Measurements from ENCODE around the gene OGT.

Gene OGT

DNA sequence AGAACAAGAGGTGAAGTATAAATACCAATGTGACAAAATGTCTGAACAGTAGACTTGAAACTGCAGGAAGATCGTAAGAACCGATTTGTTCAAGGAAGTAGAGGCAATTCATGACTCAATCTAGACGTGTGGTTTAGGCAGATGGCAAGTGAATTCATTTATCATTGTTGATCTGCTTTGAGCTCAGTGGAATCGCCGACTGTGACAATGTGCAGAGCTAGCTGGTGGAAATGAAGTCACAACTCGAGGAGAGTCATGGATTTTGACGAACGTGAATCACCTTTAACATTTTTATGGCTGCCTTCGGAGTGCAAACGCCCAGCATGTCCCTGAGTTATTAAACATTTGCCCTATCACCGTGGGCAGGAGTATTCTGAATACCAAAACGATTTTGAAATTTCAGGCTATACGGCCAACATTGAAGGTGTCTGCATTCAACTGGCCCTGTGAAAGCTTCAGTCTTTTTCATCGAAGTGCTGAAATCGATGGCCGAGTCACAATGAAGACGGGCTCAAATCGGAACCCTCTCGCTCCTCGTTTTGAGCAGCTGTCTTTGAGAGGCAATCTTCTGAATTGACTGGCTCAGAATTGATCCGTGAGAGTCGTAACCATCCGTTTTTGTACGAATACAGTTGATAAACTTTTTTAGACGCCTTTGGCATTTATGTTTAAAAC, 689 bp upstream of the OGT start:
- H3K36me3 Mint-ChIP-seq: peaks cover 24% of the 10 kb centered on the region
- ATAC-seq: peak; percentile 57

DNA sequence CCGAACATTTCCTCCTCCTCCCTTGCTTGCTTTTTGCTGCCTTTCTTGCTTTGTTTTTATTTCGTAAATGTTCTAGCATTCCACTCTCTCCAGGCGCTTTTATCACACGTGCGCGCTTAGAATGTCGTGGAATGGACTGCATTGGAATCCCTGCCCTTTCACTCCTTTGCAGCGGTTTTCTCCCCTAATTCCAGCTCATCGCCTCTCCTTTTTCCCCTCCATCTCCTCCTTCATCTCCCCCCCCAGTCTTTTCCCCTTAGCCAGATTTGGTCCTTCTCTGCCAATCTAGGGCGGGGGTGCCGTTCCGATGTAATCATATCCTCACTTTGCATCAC, 579 bp downstream of the OGT start:
- peak overlapping the region; percentile 97 for H3K27ac Mint-ChIP-seq
- H3K27me3 Mint-ChIP-seq: no peaks in the 10 kb centered on the region
- no peak for ATAC-seq
- peaks cover 20% of the 10 kb centered on the region for H3K4me1 Mint-ChIP-seq
- no peaks in the 10 kb centered on the region for H3K9me3 Mint-ChIP-seq
- H3K4me3 Mint-ChIP-seq: peak overlapping the region; percentile 98
- H3K36me3 Mint-ChIP-seq: peaks cover 24% of the 10 kb centered on the region

More for the DNA sequence above, 689 bp upstream of the OGT start:
- Mint-ChIP-seq H3K9me3 (no peaks in the 10 kb centered on the region), H3K4me1 (peaks cover 15% of the 10 kb centered on the region), H3K27ac (peak overlapping the region; percentile 97), H3K27me3 (no peaks in the 10 kb centered on the region), H3K4me3 (peak overlapping the region; percentile 98)

DNA sequence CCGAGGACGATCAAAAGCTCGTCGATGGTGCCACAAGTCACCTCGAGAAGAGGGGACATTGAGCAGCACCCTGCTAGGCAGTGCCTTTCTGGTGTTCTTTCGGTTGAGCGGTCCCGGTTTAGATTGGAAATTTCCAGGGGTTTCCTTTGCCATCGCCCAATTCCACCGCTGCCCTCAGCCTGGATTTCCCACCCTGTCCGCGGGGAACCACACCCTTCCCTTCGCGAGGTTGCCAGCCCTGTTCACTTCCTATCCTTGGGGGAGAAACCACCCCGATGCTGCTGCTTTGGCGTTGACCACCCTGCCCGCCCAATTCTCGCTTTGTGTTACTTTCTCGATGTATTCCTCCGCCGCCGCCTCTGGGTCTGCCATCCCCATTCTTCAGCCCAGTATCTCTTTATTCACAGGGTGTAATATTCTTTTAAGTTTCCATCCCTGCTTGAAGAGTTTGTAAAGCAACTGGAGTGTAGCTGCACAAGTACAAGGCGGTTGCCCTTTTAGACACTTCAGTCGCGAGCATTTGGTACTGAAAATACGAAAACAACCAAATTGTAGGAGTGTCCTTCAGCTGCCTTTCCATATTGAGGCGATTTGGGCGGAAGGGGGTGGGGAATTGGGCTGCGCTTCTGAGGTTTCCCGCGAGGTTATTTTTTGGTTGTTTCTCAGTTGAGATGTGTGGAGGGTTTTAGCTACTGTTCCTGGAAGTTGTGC, 1.1 kb downstream of the OGT start:
- H3K27me3 Mint-ChIP-seq: no peaks in the 10 kb centered on the region
- no peak for ATAC-seq
- peak overlapping the region; percentile 98 for H3K4me3 Mint-ChIP-seq
- H3K9me3 Mint-ChIP-seq: no peaks in the 10 kb centered on the region
- H3K27ac Mint-ChIP-seq: peak overlapping the region; percentile 97
- H3K36me3 Mint-ChIP-seq: peaks cover 24% of the 10 kb centered on the region
- peaks cover 20% of the 10 kb centered on the region for H3K4me1 Mint-ChIP-seq

DNA sequence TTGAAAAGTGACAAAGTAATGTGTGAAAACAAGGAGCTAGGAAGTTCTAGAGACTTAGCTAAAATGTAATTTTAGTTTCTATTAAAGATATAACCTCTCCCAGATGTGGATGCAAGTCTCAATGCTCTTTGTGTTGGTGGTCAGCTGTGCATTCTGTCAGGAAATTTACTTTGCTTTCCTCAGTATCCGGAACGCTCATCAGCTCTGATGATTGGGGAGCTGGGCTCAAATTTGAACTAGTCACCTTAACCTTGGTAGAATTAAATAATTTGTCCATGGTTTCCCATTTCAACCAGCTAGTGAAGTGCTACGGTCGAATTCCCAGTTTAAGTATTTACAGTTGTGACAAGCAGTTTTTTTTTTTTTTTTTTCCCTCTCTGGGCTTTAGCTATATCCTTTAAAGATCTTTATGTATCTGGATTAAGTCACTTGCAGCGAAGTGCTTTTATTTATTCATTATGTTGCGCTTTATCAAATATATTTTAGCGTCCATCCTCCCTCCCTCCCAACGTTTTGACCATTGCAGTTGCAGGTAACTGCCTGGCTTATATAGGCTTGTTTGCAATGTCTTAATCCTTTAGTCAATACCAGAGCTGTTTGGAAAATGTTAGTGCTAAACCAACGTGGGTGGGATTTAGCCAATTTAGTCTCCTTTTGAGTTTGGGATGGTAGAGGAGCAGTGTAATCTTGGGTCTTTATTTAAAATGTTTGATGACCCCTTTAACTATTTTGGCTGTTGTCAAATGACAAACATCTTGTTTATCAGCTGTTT, 2.1 kb downstream of the OGT start:
- Mint-ChIP-seq H3K4me1 (peaks cover 26% of the 10 kb centered on the region), H3K4me3 (peak overlapping the region; percentile 98), H3K36me3 (peaks cover 24% of the 10 kb centered on the region), H3K9me3 (no peaks in the 10 kb centered on the region), H3K27me3 (no peaks in the 10 kb centered on the region), H3K27ac (peak overlapping the region; percentile 97)
- no peak for ATAC-seq

DNA sequence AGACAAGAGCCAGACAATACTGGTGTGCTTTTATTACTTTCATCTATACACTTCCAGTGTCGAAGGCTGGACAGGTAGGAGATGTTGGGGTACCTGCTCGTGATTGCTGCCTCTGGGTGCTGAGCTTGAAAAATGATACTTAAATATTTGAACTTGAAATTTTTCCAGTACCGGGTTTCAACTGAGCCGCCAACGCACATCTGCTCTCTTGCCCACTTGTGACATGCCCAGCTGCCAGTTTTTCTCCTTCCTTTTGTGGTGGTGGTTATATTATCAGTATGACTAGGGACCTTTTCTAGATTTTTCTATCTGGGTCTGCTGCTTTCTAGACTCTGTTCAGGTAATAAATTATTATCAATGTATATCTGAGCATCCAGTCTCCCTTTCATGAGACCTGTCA, 3.4 kb downstream of the OGT start:
- no peaks in the 10 kb centered on the region for H3K9me3 Mint-ChIP-seq
- peak overlapping the region; percentile 78 for H3K27ac Mint-ChIP-seq
- no peaks in the 10 kb centered on the region for H3K27me3 Mint-ChIP-seq
- peak; percentile 16 for ATAC-seq
- peaks cover 24% of the 10 kb centered on the region for H3K36me3 Mint-ChIP-seq
- H3K4me3 Mint-ChIP-seq: peak overlapping the region; percentile 66
- peaks cover 29% of the 10 kb centered on the region for H3K4me1 Mint-ChIP-seq

DNA sequence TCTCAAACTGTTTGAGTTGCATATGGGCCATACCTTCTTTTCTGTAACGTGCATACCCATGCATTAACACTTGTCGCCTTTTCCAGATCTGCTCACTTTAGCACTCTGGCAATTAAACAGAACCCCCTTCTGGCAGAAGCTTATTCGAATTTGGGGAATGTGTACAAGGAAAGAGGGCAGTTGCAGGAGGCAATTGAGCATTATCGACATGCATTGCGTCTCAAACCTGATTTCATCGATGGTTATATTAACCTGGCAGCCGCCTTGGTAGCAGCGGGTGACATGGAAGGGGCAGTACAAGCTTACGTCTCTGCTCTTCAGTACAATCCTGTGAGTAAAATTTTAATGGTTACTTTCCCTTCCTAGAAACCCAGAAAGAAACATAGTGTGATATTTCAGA, 4.8 kb downstream of the OGT start:
- H3K27me3 Mint-ChIP-seq: no peaks in the 10 kb centered on the region
- H3K4me3 Mint-ChIP-seq: no peak overlapping the region
- ATAC-seq: no peak
- H3K36me3 Mint-ChIP-seq: peaks cover 29% of the 10 kb centered on the region
- H3K27ac Mint-ChIP-seq: no peak overlapping the region
- no peaks in the 10 kb centered on the region for H3K9me3 Mint-ChIP-seq
- H3K4me1 Mint-ChIP-seq: peaks cover 37% of the 10 kb centered on the region

DNA sequence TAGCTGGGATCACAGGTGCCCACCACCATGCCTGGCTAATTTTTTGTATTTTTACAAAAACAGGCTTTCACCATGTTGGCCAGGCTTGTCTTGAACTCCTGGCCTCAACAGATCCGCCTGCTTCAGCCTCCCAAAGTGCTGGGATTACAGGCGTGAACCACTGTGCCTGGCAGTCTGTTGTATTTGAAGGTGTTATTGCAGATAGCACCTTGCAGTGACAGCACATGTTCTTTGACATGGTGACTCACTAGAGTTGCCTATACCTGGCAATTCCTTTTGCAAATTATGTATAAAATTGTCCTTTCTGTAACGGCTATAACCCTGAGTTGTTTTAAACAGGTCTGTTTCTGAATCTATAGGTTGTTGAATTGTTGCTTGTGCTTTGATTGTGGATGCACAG, 7.9 kb downstream of the OGT start:
- peak; percentile 57 for ATAC-seq
- Mint-ChIP-seq H3K36me3 (peaks cover 22% of the 10 kb centered on the region), H3K4me1 (peaks cover 44% of the 10 kb centered on the region), H3K9me3 (no peaks in the 10 kb centered on the region), H3K27me3 (no peaks in the 10 kb centered on the region), H3K27ac (peak overlapping the region; percentile 43), H3K4me3 (peak overlapping the region; percentile 54)

DNA sequence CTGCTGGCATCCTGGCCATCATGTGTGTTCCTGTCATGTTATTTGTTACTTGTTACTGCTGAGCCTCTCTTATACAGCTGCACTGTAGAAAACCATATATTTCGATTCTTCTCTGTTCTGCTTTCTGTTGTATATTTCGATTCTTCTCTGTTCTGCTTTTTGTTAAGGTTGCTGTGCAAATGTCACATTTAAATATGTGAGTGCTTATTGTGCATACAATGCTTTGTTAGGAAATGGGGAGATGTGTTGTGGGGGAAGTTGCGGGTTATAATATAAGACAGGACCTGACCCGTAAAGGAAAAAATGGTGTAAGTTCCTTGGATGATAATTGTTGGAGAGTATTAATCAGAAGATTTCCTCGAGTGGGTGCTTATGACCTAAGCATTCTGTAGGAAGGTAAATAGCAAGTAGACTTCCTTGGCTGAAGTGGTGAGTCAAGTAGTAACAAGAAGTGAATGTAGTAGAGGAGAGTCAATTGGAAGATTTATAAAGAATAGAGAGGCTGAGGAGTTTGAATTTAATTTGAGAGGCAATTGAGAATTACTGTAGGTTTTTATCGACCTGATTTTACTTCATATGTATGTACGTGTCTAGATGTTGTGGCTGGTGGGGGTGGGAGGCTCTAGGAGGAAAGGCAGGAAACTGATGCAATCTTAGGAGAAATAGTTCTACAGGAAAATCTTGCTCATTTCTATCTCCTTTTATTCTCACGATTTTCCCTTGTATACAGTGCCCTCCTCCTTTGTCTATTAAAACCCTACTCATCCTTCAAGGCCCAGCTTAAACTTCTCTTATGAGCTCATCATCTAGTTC, 8.5 kb downstream of the OGT start:
- peaks cover 26% of the 10 kb centered on the region for H3K36me3 Mint-ChIP-seq
- no peaks in the 10 kb centered on the region for H3K9me3 Mint-ChIP-seq
- H3K4me1 Mint-ChIP-seq: peaks cover 41% of the 10 kb centered on the region
- peak overlapping the region; percentile 43 for H3K27ac Mint-ChIP-seq
- no peaks in the 10 kb centered on the region for H3K27me3 Mint-ChIP-seq
- ATAC-seq: peak; percentile 94
- H3K4me3 Mint-ChIP-seq: peak overlapping the region; percentile 54

DNA sequence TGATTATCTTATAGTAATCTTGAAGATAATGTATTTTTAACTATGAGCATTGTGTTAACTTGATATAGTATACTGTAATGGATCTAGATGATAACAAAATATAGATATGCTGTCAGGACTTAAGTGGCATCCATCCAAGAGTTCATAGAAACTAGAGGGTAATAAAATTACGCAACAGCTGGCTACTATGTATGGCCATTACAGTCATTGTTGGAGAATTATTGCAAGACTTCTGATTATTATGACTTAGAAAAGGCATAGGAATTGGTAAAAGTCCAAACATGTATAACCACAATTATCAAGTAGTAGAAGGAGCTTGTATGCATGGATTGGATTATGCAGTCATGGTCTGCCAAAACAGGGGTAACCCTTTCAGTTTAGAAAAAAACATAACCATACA, 9.5 kb downstream of the OGT start:
- no peak for ATAC-seq
- Mint-ChIP-seq H3K4me1 (peaks cover 36% of the 10 kb centered on the region), H3K27ac (peak overlapping the region; percentile 43), H3K4me3 (peak overlapping the region; percentile 9), H3K9me3 (no peaks in the 10 kb centered on the region), H3K36me3 (peaks cover 28% of the 10 kb centered on the region), H3K27me3 (no peaks in the 10 kb centered on the region)

DNA sequence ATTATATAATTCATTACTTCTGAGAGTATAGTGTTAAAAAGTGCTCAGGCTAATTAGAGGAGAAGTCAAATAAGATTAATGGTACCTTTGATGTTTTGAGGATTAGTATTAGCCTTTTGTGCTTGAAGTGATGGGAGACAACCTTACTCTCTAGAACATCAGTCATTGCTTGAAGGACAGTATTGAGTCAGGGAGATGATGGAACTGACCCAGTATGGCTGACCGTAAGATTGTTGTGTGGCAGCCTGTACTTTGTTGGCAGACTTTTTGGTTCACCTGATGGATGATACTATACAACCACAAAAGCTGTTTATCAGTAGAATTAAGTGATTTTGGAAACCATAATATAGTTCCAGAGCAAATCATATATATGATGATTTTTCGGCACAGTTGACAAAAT, 9.9 kb downstream of the OGT start:
- no peak overlapping the region for H3K27ac Mint-ChIP-seq
- H3K36me3 Mint-ChIP-seq: peaks cover 28% of the 10 kb centered on the region
- ATAC-seq: no peak
- H3K4me1 Mint-ChIP-seq: peaks cover 32% of the 10 kb centered on the region
- H3K9me3 Mint-ChIP-seq: no peaks in the 10 kb centered on the region
- H3K4me3 Mint-ChIP-seq: peak overlapping the region; percentile 9
- H3K27me3 Mint-ChIP-seq: no peaks in the 10 kb centered on the region

DNA sequence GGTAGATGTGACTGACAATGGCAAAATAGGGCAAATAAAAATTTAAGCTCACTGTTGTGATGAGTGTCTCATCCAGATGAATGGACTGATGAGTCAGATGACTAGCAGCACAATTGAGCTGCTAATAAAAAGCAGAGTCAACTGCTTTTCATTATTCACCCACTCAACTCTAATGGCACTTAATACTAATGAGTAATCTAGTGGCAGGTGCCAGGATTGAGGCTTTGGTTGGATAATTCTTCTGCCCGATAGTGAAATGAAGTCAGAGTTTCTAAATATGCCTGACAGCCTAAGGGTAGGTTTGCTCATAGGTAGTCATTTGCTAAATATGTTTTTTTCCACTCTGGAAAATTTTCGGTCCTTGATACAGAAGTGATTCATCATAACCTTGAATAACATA, 10.4 kb downstream of the OGT start:
- no peaks in the 10 kb centered on the region for H3K9me3 Mint-ChIP-seq
- no peak for ATAC-seq
- H3K4me3 Mint-ChIP-seq: peak overlapping the region; percentile 23
- H3K27ac Mint-ChIP-seq: peak overlapping the region; percentile 22
- no peaks in the 10 kb centered on the region for H3K27me3 Mint-ChIP-seq
- peaks cover 31% of the 10 kb centered on the region for H3K4me1 Mint-ChIP-seq
- H3K36me3 Mint-ChIP-seq: peaks cover 28% of the 10 kb centered on the region

DNA sequence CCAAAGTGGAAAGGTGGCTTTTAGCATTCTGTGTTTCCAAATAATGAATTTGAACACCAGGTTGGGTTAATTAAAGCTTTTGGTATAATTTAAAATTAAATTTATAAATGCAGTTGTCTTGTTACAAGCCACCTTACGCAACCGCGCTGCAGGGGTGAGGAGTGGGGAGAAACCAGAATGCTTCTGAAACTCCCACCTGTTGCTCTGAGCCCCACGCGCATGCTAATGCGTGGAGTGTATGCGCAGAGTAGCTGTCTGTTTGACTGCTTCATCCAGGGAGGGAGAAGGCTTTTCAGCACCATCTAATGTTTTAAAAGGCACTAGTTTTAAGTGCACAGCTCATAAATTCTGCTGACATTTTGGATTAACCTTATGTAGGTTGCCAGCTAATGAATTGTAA, 12.5 kb downstream of the OGT start:
- no peak for ATAC-seq
- Mint-ChIP-seq H3K36me3 (peaks cover 28% of the 10 kb centered on the region), H3K4me1 (peaks cover 25% of the 10 kb centered on the region), H3K4me3 (no peak overlapping the region), H3K27ac (no peak overlapping the region), H3K9me3 (no peaks in the 10 kb centered on the region), H3K27me3 (no peaks in the 10 kb centered on the region)

DNA sequence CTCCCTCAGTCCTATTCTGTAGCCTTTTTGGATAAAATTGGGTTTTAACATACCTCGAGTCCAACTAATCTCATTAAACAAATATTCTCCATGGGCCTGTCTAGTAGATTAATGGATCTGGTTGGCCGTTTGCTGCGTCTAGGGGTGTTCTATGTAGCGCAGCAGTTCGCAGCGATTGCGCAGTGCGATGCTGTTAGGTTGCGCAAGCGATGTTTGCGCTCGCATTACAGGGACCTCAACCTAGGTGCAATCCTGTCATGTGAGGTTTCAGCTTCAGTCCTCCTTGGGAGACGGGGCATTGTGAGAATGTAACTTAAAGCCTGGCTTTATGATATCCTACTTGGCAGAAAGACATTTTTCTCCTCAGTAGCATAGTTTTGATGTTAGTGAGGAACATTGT, 14.0 kb downstream of the OGT start:
- H3K27ac Mint-ChIP-seq: no peak overlapping the region
- H3K4me1 Mint-ChIP-seq: peaks cover 15% of the 10 kb centered on the region
- no peaks in the 10 kb centered on the region for H3K27me3 Mint-ChIP-seq
- no peak for ATAC-seq
- H3K9me3 Mint-ChIP-seq: no peaks in the 10 kb centered on the region
- peaks cover 28% of the 10 kb centered on the region for H3K36me3 Mint-ChIP-seq
- H3K4me3 Mint-ChIP-seq: no peak overlapping the region

DNA sequence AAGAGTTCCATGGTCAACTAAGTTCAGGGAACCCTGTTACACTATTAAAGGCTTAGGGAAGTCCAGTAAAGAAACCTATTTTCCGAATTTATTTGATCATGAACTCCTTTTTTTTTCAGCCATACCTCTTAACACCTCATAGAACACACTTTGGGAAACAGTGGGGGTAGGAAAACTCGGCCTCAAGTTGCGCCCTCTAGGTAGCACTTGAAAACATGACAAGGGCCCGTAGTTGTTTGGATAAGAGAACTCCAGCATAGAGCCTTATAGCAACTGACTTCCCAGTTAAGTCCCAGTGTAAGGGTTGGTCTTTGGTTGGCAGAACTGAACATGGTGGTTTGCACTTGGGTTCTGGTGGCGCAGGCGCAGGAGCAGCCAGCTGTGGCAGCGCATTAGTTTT, 14.4 kb downstream of the OGT start:
- peaks cover 11% of the 10 kb centered on the region for H3K4me1 Mint-ChIP-seq
- no peak overlapping the region for H3K27ac Mint-ChIP-seq
- ATAC-seq: no peak
- no peaks in the 10 kb centered on the region for H3K9me3 Mint-ChIP-seq
- H3K4me3 Mint-ChIP-seq: no peak overlapping the region
- H3K36me3 Mint-ChIP-seq: peaks cover 27% of the 10 kb centered on the region
- no peaks in the 10 kb centered on the region for H3K27me3 Mint-ChIP-seq

DNA sequence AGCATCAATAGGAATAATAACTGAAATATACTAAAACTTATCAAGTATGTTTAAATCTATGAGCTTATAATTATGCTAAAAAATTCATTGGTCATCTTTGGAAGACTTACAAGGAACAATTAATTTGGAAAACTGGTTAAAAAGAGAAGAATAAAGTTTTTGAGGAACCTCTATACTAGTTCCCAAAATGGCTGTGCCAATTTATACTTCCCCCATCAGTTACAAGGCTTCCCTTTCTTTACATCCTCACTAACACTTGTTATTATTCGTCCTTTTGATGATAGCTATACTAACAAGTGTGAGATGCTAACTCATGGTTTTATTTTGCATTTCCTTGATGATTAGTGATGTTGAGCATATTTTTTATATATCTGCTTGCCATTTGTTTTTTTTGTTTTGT, 17.1 kb downstream of the OGT start:
- H3K36me3 Mint-ChIP-seq: peaks cover 20% of the 10 kb centered on the region
- no peaks in the 10 kb centered on the region for H3K27me3 Mint-ChIP-seq
- no peak for ATAC-seq
- H3K27ac Mint-ChIP-seq: no peak overlapping the region
- no peaks in the 10 kb centered on the region for H3K9me3 Mint-ChIP-seq
- H3K4me1 Mint-ChIP-seq: no peaks in the 10 kb centered on the region
- no peak overlapping the region for H3K4me3 Mint-ChIP-seq

Data from stimulated activated memory B cell treated with anti-CD40 and anti-IgM and Interleukin-4, amounts not matched to agents 10 μg/mL and 1 μg/mL and 100 μg/mL, for 72 hours (primary cell).